ENCODE results near the gene OR1J2.

- TF ChIP-seq POLR2A (IDR thresholded peaks at IDR 0.05; ENCODE audit: low read length) (no peak), GATA1 (IDR thresholded peaks at IDR 0.05; ENCODE audit: low read depth, low read length) (no peak)
Observed at GRCh38 chr9:122475717-122476116, 34.9 kb upstream of the OR1J2 start.

Data from erythroblast (primary cell).